Fibroblast of skin of abdomen (primary cell): Measurements from ENCODE around the gene TP53I3.
"Not testable (repeated sequence)": the region's sequence is repeated elsewhere in the genome, so short reads cannot be mapped to it uniquely, and the experiment has no call there.

ENCODE experiments used
- DNase-seq: peaks from one replicate; pipeline ENCODE4 v3.0.0-alpha.2; 2013

TP53I3 gene

GRCh38 chr2:24100732-24101131 is 16.1 kb upstream of the TP53I3 start:
- not testable (repeated sequence) for DNase-seq

DNA sequence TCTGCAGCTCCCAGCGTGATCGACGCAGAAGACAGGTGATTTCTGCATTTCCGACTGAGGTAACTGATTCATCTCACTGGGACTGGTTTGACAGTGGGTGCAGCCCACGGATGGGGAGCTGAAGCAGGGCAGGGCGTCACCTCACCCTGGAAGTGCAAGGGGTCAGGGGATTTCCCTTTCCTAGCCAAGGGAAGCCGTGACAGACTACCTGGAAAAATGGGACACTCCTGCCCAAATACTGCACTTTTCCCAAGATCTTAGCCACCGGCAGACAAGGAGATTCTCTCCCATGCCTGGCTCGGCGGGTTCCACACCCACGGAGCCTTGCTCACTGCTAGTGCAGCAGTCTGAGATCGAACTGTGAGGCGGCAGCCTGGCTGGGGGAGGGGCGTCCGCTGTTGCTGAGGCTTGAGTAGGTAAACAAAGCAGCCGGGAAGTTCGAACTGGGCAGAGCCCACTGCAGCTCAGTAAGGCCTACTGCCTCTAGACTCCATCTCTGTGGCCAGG is 10.6 kb upstream of the TP53I3 start:
- not testable (repeated sequence) for DNase-seq

- DNase-seq = not testable (repeated sequence)
Measured at GRCh38 chr2:24093270-24093669, 8.6 kb upstream of the TP53I3 start.

DNA sequence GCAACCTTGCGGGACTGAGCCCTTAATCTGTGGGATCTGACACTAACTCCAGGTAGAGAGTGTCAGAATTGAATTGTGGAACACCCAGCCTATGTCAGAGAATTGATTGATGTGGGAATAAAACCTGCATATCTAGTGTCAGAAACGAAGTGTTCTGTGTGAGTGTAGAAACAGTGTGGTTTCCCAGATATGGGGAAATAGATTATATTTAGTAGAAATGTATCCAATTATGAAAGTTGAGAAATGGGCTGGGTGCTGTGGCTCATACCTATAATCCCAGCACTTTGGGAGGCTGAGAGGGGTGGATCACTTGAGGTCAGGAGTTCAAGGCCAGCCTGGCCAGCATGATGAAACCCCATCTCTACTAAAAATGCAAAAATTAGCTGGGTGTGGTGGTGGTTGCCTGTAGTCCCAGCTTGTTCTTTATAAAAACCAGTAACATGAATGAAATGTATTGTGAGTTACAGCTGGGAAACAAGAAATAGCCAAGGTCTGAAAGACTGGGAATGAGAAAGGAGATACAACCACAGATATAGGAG is 4.3 kb upstream of the TP53I3 start:
- DNase-seq = no peak

- no peak for DNase-seq
Measured at GRCh38 chr2:24087032-24087431, 2.4 kb upstream of the TP53I3 start.

- DNase-seq = no peak
Measured at GRCh38 chr2:24086241-24086640, 1.6 kb upstream of the TP53I3 start.

DNA sequence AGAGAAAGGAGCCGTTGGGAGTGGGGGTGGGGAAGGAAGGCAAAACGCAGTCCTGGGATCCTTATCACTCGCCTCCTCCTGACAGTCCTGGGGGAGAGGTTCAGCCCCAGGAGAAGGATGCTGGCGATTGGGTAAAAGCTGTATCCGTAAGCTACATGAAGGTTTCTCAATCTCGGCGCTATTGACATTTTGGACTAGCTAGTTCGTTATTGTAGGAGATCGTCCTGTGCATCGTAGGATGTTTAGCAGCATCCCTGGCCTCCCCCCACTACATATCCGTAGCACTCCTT is 511 bp upstream of the TP53I3 start:
- DNase-seq = no peak

DNA sequence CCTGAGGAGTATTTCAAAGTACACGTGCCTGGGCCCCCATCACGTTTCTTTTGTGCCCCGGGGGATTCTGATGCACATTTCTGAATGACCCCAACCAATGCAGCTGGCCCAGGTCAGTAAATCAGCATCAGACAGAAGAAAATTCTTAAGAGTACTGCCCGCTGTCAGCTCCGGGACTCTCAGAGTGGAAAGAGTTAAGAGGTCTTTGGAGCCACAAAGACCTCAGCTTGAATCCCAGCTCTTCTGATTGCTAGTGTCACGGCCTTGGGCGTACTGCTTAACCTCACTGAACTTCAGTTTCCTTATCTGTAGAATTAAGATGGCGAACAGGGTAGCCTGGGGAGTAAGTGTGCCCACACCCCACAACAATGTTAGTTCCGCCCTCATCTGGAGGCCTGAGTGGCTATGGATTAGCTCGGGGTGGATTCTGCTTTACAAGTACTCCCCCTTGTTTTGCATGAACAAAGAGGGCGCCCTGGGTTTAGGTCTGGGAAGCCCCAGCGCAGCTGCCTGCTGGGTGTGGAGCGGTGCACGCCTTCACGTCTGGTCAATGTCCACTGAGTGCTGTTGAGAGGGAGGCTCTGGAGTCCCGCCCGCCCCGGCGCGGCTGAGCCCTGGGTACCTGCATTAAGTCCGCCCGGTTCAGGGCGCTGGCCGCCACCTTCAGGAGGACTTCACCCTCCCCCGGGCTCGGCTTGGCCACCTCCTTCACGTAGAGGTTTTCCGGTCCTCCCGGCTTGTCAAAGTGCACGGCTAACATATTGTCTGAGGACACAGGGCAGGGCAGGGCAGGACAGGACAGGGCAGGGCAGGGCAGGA is 858 bp downstream of the TP53I3 start:
- DNase-seq = peak; percentile 89

- no peak for DNase-seq
Measured at GRCh38 chr2:24082787-24083566, 1.7 kb downstream of the TP53I3 start.

- DNase-seq = no peak
Measured at GRCh38 chr2:24080701-24081100, 3.9 kb downstream of the TP53I3 start.

- DNase-seq = no peak
Measured at GRCh38 chr2:24077879-24078278, 6.8 kb downstream of the TP53I3 start.

- no peak for DNase-seq
Measured at GRCh38 chr2:24077535-24077877, 7.1 kb downstream of the TP53I3 start.

DNA sequence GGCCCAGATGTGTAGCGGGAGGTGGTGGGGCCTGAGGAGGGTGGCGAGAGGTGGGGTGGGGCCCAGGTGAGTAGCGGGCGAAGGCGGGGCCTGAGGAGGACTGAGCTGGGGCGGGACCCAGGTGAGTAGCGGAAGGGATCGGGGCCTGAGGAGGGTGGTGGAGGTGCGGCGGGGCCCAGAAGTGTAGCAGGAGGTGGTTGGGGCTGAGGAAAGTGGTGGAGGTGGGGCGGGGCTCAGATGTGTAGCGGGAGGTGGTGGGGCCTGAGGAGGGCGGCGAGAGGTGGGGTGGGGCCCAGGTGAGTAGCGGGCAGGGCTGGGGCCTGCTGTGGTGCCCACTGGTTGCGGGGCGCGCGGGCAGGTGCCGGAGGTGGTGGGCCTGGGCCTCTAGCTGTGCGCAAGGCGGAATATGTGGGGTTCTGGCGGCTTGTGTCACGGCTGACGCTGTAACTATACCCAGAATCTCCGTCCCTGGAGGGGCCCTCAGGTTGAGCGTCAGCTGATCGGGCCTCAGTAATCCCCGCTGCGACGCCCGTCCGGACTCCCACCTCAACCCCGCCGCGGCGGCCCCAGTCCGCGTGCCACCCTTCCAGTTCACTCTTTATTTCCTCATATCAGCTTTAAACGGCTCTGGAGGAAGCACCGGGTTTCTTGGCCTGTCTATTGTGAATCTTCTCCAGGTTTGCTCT is 7.6 kb downstream of the TP53I3 start:
- DNase-seq = no peak

- DNase-seq = peak; percentile 99
Measured at GRCh38 chr2:24075915-24076848, 8.5 kb downstream of the TP53I3 start, which contains the start of gene SF3B6. Gene SF3B6, minus strand, starts transcription at chr2:24076326. Its CDS starts 97 bp downstream, at chr2:24076229.

DNA sequence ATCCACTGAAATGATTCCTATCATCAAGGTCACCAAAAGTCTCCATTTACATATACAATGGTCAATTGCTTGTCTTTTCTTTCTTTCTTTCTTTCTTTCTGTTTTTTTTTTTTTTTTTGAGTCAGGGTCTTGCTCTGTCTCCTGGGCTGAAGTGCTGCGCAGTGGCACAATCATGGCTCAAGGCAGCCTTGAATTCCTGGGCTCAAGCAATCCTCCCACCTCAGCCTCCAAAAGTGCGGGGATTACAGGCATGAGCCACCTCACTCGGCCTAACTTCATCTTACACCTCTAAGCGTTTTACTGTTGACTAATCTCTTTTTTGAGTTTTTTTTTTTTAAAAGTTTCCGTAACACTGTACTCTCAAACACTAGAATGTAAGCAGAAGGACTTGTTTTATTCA is 9.4 kb downstream of the TP53I3 start:
- no peak for DNase-seq

GRCh38 chr2:24073816-24074215 is 10.8 kb downstream of the TP53I3 start:
- DNase-seq = no peak

GRCh38 chr2:24072259-24072658 is 12.4 kb downstream of the TP53I3 start:
- DNase-seq = no peak

DNA sequence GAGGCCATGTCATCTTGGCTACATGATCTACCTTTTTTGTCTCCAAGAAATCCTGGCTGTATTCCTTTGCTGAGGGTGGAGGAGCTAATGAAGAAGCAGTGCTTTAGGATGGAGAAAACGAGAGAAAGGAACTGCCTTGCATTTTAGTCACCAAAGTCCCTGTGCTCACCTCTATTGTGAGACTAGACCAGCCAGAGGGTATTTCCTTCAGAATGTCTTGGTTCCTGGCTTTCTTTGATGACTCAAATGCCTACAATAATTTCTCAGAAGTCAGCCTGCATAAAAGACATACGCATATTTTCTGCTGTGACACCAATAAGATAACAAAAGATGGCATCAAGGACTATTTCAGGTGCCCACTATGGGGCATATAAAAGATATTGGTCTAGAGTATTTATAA is 19.3 kb downstream of the TP53I3 start:
- no peak for DNase-seq

- DNase-seq = no peak
Measured at GRCh38 chr2:24058564-24059271, 25.9 kb downstream of the TP53I3 start.

DNA sequence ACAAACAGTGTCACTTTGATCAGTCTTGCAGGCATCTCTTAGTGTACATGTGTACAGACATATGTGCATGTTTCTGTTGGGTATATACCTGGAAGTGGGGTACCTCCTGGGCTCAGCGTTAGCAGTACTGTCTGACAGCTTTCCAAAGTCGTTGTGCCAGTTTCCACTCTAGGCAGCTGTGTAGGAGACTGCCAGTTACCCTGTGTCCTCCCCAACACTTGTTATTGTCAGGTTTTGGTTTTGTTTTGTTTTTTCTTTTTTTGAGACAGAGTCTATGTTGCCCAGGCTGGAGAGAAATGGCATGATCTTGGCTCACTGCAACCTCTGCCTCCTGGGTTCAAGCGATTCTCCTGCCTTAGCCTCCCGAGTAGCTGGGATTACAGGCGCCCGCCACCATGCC is 28.9 kb downstream of the TP53I3 start:
- DNase-seq = no peak

- DNase-seq = no peak
Measured at GRCh38 chr2:24054366-24055010, 30.1 kb downstream of the TP53I3 start.
